Endothelial cell of umbilical vein (primary cell): ENCODE measurements around the gene SLC6A16. TPM values are rescaled to one million over a fixed set of nuclear protein-coding genes. Genes with fewer than 3 reads are reported as not detected.

Source experiments
- microRNA-seq: library from miRNA; unstranded; fragments of <30 nt; microRNA quantifications from one replicate; pipeline ENCODE4 v1.2.0, GENCODE V29; 2021; ENCODE audit warnings: borderline number of aligned reads, borderline replicate concordance
- polyA plus RNA-seq, 4 experiments: library from polyadenylated mRNA; depleted of rRNA in 3 of 4; stranded (reverse) in 3 of 4; unstranded in 1 of 4; fragments of >200 nt; gene quantifications; 2 replicates each; pipeline versions ENCODE4 v1.2.1 to v1.2.3, GENCODE V29; 2011 to 2012; ENCODE audit warnings: missing spikeins in 1 of 4
- small RNA-seq: library from RNA; depleted of rRNA; stranded (forward); fragments of <200 nt; gene quantifications from one replicate; pipeline ENCODE3, GENCODE V24; 2012; ENCODE audit warnings: low replicate concordance, low read depth; ENCODE audit not compliant: insufficient read depth, insufficient read length
- total RNA-seq: library from RNA; stranded (reverse); gene quantifications from 2 replicates; pipeline ENCODE4 v1.2.3, GENCODE V29; 2021

Gene SLC6A16
- total and polyA plus RNA-seq, 2 donors (not counting 3 experiments of a cell fraction or from before 2014, with no cell fraction given) = 1.1 to 1.6 TPM

Small RNA genes lying within 50 kb of the gene (microRNA-seq; reads per million reads assigned to microRNA genes)
- not detected for gene MIR4324

Small RNA genes lying within 50 kb of the gene (small RNA-seq; reads per million reads assigned to genes)
- gene MIR4324 = not detected

Other genes with a start within 250 kb of the SLC6A16 start
- gene SNRNP70, start 239.7 kb downstream of the SLC6A16 start, total RNA-seq = 215 and 228 TPM in 2 replicates
- 300 and 317 TPM in 2 replicates for gene SNRNP70, start 239.7 kb downstream of the SLC6A16 start, polyA plus RNA-seq
- 4.2 and 4.5 TPM in 2 replicates for gene LIN7B, start 210.8 kb downstream of the SLC6A16 start, total RNA-seq
- gene LIN7B, start 210.8 kb downstream of the SLC6A16 start, polyA plus RNA-seq = 2.2 and 4.4 TPM in 2 replicates
- gene C19orf73, start 206.0 kb downstream of the SLC6A16 start, total RNA-seq = 1.5 TPM in 1 of 2 replicates, not detected in the other
- 1.8 and 2.5 TPM in 2 replicates for gene C19orf73, start 206.0 kb downstream of the SLC6A16 start, polyA plus RNA-seq
- gene PPFIA3, start 205.6 kb downstream of the SLC6A16 start, total RNA-seq = 2.0 and 2.6 TPM in 2 replicates
- gene PPFIA3, start 205.6 kb downstream of the SLC6A16 start, polyA plus RNA-seq = 1.3 and 1.4 TPM in 2 replicates
- not detected in 2 replicates for gene HRC, start 169.8 kb downstream of the SLC6A16 start, total RNA-seq
- gene HRC, start 169.8 kb downstream of the SLC6A16 start, polyA plus RNA-seq = not detected in 2 replicates
- 38.9 and 40.6 TPM in 2 replicates for gene TRPM4, start 167.4 kb downstream of the SLC6A16 start, total RNA-seq
- 17.6 and 23.7 TPM in 2 replicates for gene TRPM4, start 167.4 kb downstream of the SLC6A16 start, polyA plus RNA-seq
- not detected in 2 replicates for gene CD37, start 10.2 kb upstream of the SLC6A16 start, total RNA-seq
- gene CD37, start 10.2 kb upstream of the SLC6A16 start, polyA plus RNA-seq = not detected in 2 replicates
- gene TEAD2, start 37.2 kb upstream of the SLC6A16 start, total RNA-seq = 89.4 and 93.3 TPM in 2 replicates
- 60.3 and 60.9 TPM in 2 replicates for gene TEAD2, start 37.2 kb upstream of the SLC6A16 start, polyA plus RNA-seq
- gene DKKL1, start 38.7 kb upstream of the SLC6A16 start, total RNA-seq = not detected in 2 replicates
- 0.21 and 0.35 TPM in 2 replicates for gene DKKL1, start 38.7 kb upstream of the SLC6A16 start, polyA plus RNA-seq
- gene KASH5, start 63.1 kb upstream of the SLC6A16 start, total RNA-seq = not detected in 2 replicates
- gene KASH5, start 63.1 kb upstream of the SLC6A16 start, polyA plus RNA-seq = 0.03 TPM in 1 of 2 replicates, not detected in the other
- gene PTH2, start 98.2 kb upstream of the SLC6A16 start, total RNA-seq = not detected in 2 replicates
- not detected in 2 replicates for gene PTH2, start 98.2 kb upstream of the SLC6A16 start, polyA plus RNA-seq
- gene GFY, start 100.2 kb upstream of the SLC6A16 start, total RNA-seq = not detected in 2 replicates
- gene GFY, start 100.2 kb upstream of the SLC6A16 start, polyA plus RNA-seq = not detected in 2 replicates
- gene SLC17A7, start 116.3 kb upstream of the SLC6A16 start, total RNA-seq = 0.13 and 0.25 TPM in 2 replicates
- 0.06 and 0.07 TPM in 2 replicates for gene SLC17A7, start 116.3 kb upstream of the SLC6A16 start, polyA plus RNA-seq
- 84.1 and 86.9 TPM in 2 replicates for gene PIH1D1, start 126.6 kb upstream of the SLC6A16 start, total RNA-seq
- gene PIH1D1, start 126.6 kb upstream of the SLC6A16 start, polyA plus RNA-seq = 72.6 and 83.2 TPM in 2 replicates
- gene ALDH16A1, start 128.0 kb upstream of the SLC6A16 start, total RNA-seq = 27.6 and 38.8 TPM in 2 replicates
- gene ALDH16A1, start 128.0 kb upstream of the SLC6A16 start, polyA plus RNA-seq = 33.2 and 42.3 TPM in 2 replicates
- gene FLT3LG, start 149.0 kb upstream of the SLC6A16 start, total RNA-seq = 4.7 and 5.7 TPM in 2 replicates
- 5.0 and 5.6 TPM in 2 replicates for gene FLT3LG, start 149.0 kb upstream of the SLC6A16 start, polyA plus RNA-seq
- 2,291 and 2,318 TPM in 2 replicates for gene RPL13A, start 162.4 kb upstream of the SLC6A16 start, total RNA-seq
- 4,148 and 5,694 TPM in 2 replicates for gene RPL13A, start 162.4 kb upstream of the SLC6A16 start, polyA plus RNA-seq
- 1,764 and 1,843 TPM in 2 replicates for gene RPS11, start 171.2 kb upstream of the SLC6A16 start, total RNA-seq
- gene RPS11, start 171.2 kb upstream of the SLC6A16 start, polyA plus RNA-seq = 4,411 and 4,760 TPM in 2 replicates
- 98.2 and 134 TPM in 2 replicates for gene FCGRT, start 187.5 kb upstream of the SLC6A16 start, total RNA-seq
- 197 and 215 TPM in 2 replicates for gene FCGRT, start 187.5 kb upstream of the SLC6A16 start, polyA plus RNA-seq
- 94.4 and 96.1 TPM in 2 replicates for gene RCN3, start 202.8 kb upstream of the SLC6A16 start, total RNA-seq
- gene RCN3, start 202.8 kb upstream of the SLC6A16 start, polyA plus RNA-seq = 52.7 and 68.3 TPM in 2 replicates